Urinary bladder (tissue), 4 donors: ENCODE measurements around the gene PLXND1. TPM values are rescaled to one million over a fixed set of nuclear protein-coding genes. Genes with fewer than 3 reads are reported as not detected.

Experiments
- DNase-seq: peaks from one replicate; pipeline ENCODE4 v3.0.0-alpha.2; 2015; ENCODE audit errors: extremely low spot score
- H3K27ac ChIP-seq: one replicate; pipeline ENCODE4 v1.5.1; 2013; ENCODE audit warnings: low read depth, mild to moderate bottlenecking, moderate library complexity
- H3K36me3 ChIP-seq: one replicate; pipeline ENCODE4 v1.6.1; 2013; ENCODE audit warnings: mild to moderate bottlenecking, moderate library complexity; ENCODE audit not compliant: insufficient read depth
- H3K4me1 ChIP-seq: one replicate; pipeline ENCODE4 v1.6.1; 2013; ENCODE audit warnings: mild to moderate bottlenecking, moderate library complexity; ENCODE audit not compliant: insufficient read depth
- H3K4me3 ChIP-seq: one replicate; pipeline ENCODE4 v1.5.1; 2013; ENCODE audit warnings: low read depth, low read length
- WGBS: extraction: QIAGEN DNeasy Blood & Tissue Kit; methylation state at CpG from one replicate; pipeline ENCODE4 v1.1.7; 2013; 5-methylcytosine and 5-hydroxymethylcytosine counted together
- polyA plus RNA-seq: library from polyadenylated mRNA; stranded (reverse); fragments of 200-250 nt; gene quantifications from one replicate; pipeline ENCODE4 v1.2.3, GENCODE V29; 2013
- total RNA-seq: library from RNA; depleted of rRNA; stranded (reverse); fragments of >200 nt; gene quantifications from one replicate; pipeline ENCODE4 v1.2.3, GENCODE V29; 2014
- donor health status: healthy with polysubstance abuse.
- donor health status: healthy.

The PLXND1 gene
- total and polyA plus RNA-seq, 2 donors, result 70.3 to 126 TPM

DNA sequence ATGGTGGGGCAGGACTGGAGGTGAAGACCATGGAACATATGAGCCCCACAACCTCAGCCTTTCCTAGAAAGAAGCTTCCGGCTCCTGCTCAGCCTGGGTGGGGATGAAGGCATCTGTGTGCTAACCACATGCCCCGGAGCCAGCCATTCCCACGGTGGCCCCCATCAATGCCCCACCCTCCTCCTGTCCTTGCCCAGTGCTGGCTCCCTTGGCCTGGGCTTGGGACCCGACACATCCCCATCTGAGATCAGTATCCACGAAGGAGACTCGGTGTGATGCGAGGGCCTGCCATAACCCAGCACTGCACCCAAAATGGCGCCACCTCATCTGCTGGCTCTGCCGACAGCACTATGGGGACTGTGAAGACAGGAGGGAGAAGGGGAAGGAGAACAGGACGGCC is 16.5 kb upstream of the PLXND1 start:
- WGBS, result 86% methylated on average over 10 of the region's 10 CpGs
- Histone ChIP-seq H3K36me3 (no peaks in the 10 kb centered on the region), H3K4me1 (no peaks in the 10 kb centered on the region), H3K27ac (no peak overlapping the region), H3K4me3 (no peak overlapping the region)
- no peak for DNase-seq

DNA sequence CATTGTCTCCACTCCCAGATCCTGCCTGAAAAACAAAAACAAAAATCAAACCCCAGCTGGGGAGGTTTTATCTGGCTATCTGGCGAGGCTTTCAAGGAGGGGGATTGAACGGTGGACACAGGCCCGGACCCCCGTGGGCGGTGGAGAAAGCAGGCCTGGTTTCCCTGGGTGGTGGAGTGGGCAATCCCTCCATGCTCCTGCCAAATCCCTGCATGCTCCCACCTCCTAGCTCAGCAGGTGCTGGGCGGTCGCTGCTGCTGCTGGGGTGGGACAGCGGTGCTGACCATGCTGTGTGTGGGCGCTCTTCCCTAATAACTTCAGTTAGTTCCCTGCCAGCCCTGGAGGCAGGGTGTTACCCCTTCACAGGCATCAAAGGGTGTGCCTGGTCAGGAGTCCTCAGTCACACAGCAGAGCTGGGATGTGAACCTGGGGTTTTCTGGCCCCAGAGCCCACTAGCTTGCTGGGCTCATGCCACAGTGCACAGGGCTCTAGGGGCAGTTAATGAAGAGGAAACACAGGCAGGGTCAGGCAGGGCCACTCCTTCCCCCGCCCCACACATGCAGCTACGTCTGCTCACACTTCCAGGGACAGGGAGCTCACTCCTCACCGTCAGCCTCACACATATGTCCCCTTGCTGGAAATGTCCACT is 15.9 kb upstream of the PLXND1 start:
- no peak for DNase-seq
- 68% methylated on average over 12 of the region's 12 CpGs for WGBS
- H3K4me1 ChIP-seq, result no peaks in the 10 kb centered on the region
- H3K4me3 ChIP-seq, result no peak overlapping the region
- H3K27ac ChIP-seq, result no peak overlapping the region
- H3K36me3 ChIP-seq, result no peaks in the 10 kb centered on the region

DNA sequence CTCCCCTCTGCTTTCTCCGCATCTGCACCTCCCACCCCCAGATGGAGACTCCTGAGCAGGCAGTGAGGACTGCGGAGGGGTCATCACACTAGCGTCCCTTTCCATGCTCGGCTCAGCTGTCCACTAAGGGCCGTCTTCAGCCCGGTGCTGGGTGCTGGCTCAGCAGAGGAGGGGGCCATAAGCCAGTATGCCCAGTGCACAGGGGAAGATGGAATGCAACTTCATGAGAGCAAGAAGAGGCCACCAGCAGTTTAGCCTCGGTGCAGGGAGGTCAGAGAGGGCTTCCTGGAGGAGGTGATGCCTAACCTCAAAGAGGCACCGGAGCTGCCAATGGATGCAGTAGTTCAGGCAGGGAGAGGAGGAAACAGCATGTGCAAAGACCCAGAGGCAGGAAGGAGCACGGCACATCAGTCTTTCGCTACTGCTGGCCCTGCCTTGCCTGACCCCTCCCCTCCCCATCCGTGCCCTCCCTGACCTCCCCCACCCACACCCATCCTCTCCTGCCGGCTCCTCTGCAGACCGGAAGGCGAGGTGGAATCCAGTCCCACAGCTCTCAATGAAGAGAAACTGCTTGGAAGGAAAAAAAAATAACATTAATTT is 15.2 kb upstream of the PLXND1 start:
- no peak overlapping the region for H3K4me3 ChIP-seq
- no peaks in the 10 kb centered on the region for H3K36me3 ChIP-seq
- no peak overlapping the region for H3K27ac ChIP-seq
- 68% methylated on average over 14 of the region's 14 CpGs for WGBS
- no peak for DNase-seq
- no peaks in the 10 kb centered on the region for H3K4me1 ChIP-seq

DNA sequence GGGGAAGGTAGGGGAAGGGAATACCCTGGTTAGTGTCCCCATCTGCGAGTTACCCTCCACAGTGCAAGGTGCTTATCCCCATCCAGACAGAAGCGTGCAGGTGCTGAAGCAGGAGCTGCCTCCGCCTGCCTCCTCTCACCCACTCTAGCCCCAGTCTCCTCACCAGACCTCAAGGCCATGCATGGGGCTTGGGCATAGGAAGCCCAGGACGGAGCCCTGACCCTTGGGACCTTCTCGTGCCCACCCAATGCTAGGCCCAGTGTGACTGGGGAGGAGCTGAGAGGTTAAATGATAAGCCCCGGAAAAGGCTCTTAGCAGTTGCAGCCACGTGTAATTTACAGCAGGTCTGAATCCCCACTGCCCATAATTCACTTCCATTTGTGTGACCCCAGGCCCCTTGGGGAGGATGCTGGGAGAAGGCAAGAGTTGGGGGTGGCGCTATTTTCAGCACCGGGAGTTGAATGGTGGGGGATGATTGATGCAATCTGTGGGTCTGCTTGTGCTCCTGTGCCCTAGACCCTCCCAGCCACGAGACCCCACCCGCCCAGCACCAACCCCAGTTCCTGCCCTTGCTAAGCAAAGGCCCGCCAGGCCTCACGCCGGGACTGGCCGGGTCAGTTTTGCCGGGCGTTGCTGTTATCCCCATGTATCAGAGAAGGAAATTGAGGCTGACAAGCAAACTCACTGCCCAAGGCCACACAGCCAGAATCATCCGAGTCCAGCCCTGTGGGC is 14.5 kb upstream of the PLXND1 start:
- Histone ChIP-seq H3K27ac (no peak overlapping the region), H3K4me3 (no peak overlapping the region), H3K36me3 (no peaks in the 10 kb centered on the region), H3K4me1 (no peaks in the 10 kb centered on the region)
- DNase-seq, result no peak
- 83% methylated on average over 18 of the region's 18 CpGs for WGBS

DNA sequence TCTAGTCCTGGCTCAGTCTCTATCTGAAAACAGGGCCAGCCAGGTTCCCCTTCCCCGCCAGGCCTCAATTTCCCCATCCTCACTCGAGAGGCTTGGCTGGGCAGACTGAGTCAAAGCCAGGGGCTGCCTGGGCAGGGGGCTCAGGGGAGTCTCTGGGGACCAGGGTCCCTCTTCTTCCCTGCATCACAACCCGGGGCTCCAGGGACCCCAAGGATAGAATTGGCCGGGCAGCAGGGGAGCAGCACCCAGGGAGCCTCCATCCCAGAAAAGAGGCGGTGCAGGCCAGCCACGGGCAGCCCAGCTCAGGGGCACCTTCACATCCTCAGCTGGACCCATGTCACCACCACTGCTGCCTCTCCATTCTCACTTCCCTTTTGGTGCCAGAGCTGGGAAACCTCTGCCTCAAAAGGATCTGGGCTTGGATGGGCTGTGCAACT is 13.3 kb upstream of the PLXND1 start:
- Histone ChIP-seq H3K4me3 (no peak overlapping the region), H3K4me1 (no peaks in the 10 kb centered on the region), H3K36me3 (no peaks in the 10 kb centered on the region), H3K27ac (no peak overlapping the region)
- DNase-seq, result no peak
- 91% methylated on average over 6 of the region's 6 CpGs for WGBS

DNA sequence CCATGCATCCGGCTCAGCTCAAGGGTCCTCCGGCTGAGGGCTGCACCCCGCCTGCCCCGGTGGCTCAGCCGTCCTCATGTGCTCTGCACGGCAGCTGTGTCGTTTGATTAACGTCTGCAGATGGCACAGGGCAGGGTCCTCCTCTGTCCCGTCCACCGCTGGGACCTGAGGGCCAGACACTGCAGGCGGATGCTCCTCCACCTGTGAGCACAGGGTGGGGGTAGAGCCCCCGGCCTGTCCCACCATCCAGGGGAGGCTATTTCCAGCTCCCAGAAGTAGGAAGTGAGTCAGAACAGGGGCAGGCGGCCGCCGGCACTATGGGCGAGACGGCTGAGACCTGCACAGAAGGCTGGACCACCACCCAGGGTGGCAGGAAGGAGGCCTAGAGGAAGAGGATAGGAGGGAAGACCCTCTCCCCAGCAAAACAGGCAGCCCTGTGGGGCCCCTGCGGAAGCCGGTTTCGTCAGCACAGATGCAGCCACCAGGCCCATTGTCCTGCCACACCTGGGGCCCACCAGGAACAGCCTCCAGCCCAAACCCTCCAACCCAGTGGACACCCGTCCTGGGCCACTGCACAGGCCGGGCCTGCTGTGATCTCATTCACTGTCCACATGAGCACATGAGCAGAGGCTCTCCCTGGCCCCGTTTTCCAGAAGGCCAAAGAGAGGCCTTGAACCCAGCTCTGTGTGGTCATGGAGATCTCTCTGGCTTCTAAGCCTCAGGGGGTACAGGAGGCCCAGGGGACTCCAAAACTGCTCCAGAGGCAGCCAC is 12.6 kb upstream of the PLXND1 start:
- Histone ChIP-seq H3K36me3 (no peaks in the 10 kb centered on the region), H3K27ac (no peak overlapping the region), H3K4me3 (no peak overlapping the region), H3K4me1 (no peaks in the 10 kb centered on the region)
- DNase-seq, result no peak
- 82% methylated on average over 23 of the region's 23 CpGs for WGBS

DNA sequence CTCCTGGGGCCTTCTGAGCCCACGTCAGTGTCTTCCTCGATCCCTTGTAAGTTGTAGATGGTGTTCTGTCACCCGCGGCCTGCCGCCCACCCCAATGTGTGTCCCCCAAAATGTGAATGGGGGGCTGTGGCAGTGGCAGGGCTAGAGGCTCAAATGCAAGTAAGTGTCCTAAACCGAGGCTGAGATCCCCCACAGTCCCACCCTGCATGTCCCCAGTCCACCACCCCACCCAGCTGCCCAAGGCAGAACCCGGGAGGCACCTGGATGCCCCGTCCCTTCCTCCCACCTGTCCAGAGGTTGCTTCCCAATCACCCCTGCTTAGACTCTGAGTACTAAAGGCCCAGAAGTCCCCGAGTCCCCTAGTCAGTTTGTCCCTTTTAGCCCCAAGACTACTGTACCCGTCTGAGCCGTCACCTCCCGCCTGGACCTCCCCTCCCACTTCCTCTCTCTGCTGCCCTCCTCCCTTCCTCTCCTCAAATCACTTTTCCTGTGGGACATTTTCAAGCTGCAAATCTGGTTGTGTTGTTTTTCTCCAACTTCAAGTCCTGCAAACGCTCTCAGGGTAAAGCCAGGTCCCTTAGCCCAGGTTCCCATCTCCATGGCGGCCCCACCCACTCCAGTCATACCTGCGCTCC is 11.8 kb upstream of the PLXND1 start:
- no peak for DNase-seq
- no peak overlapping the region for H3K4me3 ChIP-seq
- no peaks in the 10 kb centered on the region for H3K4me1 ChIP-seq
- WGBS, result 82% methylated on average over 15 of the region's 15 CpGs
- H3K27ac ChIP-seq, result no peak overlapping the region
- no peaks in the 10 kb centered on the region for H3K36me3 ChIP-seq

DNA sequence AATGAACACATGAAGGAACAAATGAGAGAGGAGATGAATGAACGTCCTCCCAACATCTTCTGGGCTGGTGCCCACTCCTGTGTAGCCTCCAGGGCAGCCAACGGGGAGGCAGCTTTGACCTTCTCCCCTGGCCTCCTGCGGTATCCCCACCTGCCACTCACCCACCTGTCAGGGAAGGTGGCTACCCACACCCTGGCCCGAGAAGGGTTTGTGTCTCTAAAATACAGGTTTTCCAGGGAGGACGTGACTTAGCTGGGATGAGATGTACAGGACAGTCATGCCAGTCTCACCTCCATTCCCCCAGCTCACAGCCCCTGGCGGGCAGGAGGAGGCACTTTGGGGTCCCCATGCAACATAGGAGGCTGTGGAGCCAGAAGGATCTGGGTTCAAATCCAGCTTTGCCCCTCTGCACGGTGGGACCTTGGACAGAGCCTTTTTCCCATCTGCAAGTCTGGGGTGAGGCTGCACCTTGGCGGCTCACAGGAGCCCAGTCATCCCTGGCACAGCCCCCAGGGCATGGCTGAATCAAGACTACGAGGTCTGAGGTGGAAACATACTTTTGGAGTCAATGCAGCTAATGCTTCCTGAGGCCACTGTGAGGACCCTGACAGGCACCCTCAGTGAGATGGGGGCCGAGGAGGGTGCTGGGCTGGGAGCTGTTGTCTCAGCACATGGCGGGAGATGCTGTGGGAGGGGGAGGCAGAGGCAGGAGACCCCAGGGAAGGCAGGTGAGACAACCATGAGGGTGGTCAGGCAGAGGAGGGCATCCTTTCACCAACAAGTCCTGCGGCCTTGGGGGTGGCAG is 11.1 kb upstream of the PLXND1 start:
- H3K4me3 ChIP-seq, result no peak overlapping the region
- H3K4me1 ChIP-seq, result no peaks in the 10 kb centered on the region
- no peaks in the 10 kb centered on the region for H3K36me3 ChIP-seq
- WGBS, result 88% methylated on average over 12 of the region's 12 CpGs
- no peak for DNase-seq
- no peak overlapping the region for H3K27ac ChIP-seq

DNA sequence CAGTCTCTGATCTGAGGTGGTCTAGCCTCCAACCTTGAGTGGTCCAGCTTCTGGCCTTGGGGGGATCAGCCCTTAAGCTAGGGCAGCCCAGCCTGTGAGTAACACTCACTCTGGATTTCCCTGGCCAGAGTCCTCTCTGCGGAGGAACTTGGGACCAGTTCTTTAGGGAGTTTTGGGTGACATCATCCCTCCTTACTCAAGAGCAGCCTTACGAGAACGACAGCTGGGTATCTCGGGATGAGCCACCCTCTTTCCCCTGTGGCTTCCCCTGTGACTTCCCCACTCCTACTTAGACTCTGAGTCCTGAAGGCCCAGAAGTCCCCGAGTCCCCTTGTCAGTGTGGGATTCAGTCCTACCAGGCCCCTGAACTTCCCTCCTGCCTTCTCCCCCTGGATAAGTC is 10.2 kb upstream of the PLXND1 start:
- H3K4me1 ChIP-seq, result no peaks in the 10 kb centered on the region
- H3K27ac ChIP-seq, result no peak overlapping the region
- no peaks in the 10 kb centered on the region for H3K36me3 ChIP-seq
- WGBS, result 53% methylated on average over 5 of the region's 5 CpGs
- H3K4me3 ChIP-seq, result no peak overlapping the region
- DNase-seq, result no peak

DNA sequence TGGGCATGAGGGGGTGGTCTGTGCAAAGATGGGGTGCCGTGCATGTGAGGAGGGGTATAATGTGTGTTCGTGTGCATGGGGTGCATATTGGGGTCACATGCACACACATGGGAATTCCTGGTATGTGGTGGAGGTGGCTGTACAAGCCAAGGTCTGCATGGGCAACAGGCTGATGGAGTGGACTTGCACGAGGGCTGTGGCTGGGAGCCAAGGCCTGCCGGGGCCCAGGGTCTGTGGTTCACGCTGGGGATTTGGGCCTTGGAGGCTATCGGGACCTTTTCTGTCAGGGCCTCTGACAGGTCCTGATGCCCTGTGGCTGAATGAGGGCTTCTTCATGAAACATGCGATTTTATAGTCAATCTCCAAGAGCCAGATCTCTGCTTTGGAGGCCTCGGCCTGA is 9.8 kb upstream of the PLXND1 start:
- DNase-seq, result no peak
- H3K36me3 ChIP-seq, result no peaks in the 10 kb centered on the region
- WGBS, result 77% methylated on average over 8 of the region's 8 CpGs
- H3K27ac ChIP-seq, result no peak overlapping the region
- H3K4me3 ChIP-seq, result no peak overlapping the region
- no peaks in the 10 kb centered on the region for H3K4me1 ChIP-seq

DNA sequence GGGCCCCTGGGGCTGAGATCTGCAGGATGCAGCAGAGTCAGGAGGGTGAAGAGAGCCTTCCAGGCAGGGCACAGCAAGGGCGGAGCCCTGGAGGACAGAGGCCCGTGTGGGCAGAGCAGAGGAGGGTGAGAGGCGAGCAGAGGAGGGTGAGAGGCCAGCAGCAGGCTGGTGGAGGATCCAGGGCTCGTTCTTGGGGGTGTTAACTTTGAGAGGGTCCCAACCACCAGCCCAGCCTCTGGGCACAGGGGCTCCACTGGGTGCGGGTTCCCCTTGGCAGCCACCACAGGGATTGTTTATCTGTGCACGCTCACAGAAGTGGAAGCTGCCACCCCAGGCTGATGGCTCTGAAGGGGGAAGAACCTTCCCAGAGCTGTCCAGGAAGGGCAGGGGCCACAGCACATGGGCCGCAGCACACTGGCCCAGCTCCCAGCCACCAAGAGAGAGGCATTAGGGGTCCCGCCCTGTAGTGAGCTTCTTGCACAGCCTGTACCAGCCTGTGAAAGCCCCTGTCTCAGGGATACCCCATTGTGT is 9.3 kb upstream of the PLXND1 start:
- no peak overlapping the region for H3K4me3 ChIP-seq
- DNase-seq, result no peak
- H3K27ac ChIP-seq, result no peak overlapping the region
- WGBS, result 68% methylated on average over 8 of the region's 8 CpGs
- H3K36me3 ChIP-seq, result no peaks in the 10 kb centered on the region
- H3K4me1 ChIP-seq, result no peaks in the 10 kb centered on the region

DNA sequence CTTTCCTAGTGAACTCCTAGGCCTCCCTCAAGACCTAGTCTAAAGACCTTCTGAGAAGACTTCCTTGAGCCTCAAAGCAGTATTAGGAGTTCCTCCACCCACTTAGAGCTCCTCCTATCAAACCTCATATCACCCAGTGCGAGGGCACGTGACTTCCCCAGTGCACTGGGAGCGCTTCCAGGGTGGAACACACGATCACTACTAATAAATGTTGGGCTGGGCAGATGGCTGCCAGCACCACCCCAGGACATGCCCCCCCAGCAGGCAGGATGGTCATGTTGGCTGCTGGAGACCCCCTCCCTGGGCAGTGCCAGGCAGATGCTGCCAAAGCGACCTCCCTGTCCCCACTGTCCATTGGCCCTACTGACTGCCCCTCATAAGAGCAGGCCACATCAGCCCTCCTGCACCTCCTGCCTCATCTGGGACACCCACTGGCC is 8.5 kb upstream of the PLXND1 start:
- no peak for DNase-seq
- no peaks in the 10 kb centered on the region for H3K4me1 ChIP-seq
- whole genome bisulfite sequencing, result 70% methylated on average over 5 of the region's 5 CpGs
- no peak overlapping the region for H3K27ac ChIP-seq
- no peaks in the 10 kb centered on the region for H3K36me3 ChIP-seq
- no peak overlapping the region for H3K4me3 ChIP-seq
